Vagina (tissue), 2 donors: ENCODE data around the gene RGL1. TPM values are rescaled to one million over a fixed set of nuclear protein-coding genes. Genes with fewer than 3 reads are reported as not detected.
A peak's percentile ranks its signal among the peaks of the same experiment; 100 is the strongest.

ENCODE experiments used
- DNase-seq, 2 donors: peaks; one replicate each; pipeline ENCODE4 v3.0.0-alpha.2; 2017; ENCODE audit errors: extremely low spot score in 2 of 2
- H3K27ac ChIP-seq: fragments of 200-600 bp; sonication (generic); one replicate; pipeline ENCODE4 v1.5.1; 2019
- H3K27me3 ChIP-seq: fragments of 200-600 bp; sonication (generic); one replicate; pipeline ENCODE4 v1.5.1; 2019
- H3K36me3 ChIP-seq, 2 donors: fragments of 200-600 bp; sonication (generic); one replicate each; pipeline ENCODE4 v1.5.1; 2017 to 2019
- H3K4me1 ChIP-seq: fragments of 200-600 bp; sonication (generic); one replicate; pipeline ENCODE4 v1.5.1; 2019
- H3K4me3 ChIP-seq, 2 donors: fragments of 200-600 bp; sonication (generic); 1 replicate in 1 of 2; 2 replicates in 1 of 2; pipeline ENCODE4 v1.5.1; 2016 to 2019
- H3K9me3 ChIP-seq: fragments of 200-600 bp; sonication (generic); one replicate; pipeline ENCODE4 v1.5.1; 2019
- CTCF ChIP-seq, 3 experiments: fragments of 450-650 bp in 2 of 3; fragments of 200-600 bp in 1 of 3; sonication (generic) in 1 of 3; IDR thresholded peaks; one replicate each; pipeline ENCODE4 v1.5.1; 2017 to 2019; ENCODE audit warnings: antibody characterized with exemption in 3 of 3, mild to moderate bottlenecking in 2 of 3, moderate library complexity in 2 of 3
- POLR2A ChIP-seq, 2 donors: fragments of 450-650 bp; IDR thresholded peaks; one replicate each; pipeline ENCODE4 v1.6.1; 2017; ENCODE audit warnings: antibody characterized with exemption in 2 of 2, mild to moderate bottlenecking in 2 of 2, moderate library complexity in 2 of 2
- POLR2AphosphoS5 ChIP-seq, 2 donors: sonication (generic); formaldehyde crosslinking; IDR thresholded peaks; one replicate each; pipeline ENCODE4 v1.9.0; 2017; ENCODE audit warnings: antibody characterized with exemption in 2 of 2, mild to moderate bottlenecking in 2 of 2, low read depth in 1 of 2; ENCODE audit not compliant: insufficient read depth in 1 of 2
- intact Hi-C: fragments of 100-400 bp; cut with DNase I; formaldehyde crosslinking; loops from one replicate; pipeline ENCODE4 v1.15.1; 2023
- total RNA-seq: library from RNA; depleted of rRNA; stranded (reverse); fragments of >200 nt; gene quantifications from one replicate; pipeline ENCODE4 v1.2.3, GENCODE V29; 2016

The RGL1 gene
- total RNA-seq, 1 donor from 2014 or later: 23.1 TPM

DNA sequence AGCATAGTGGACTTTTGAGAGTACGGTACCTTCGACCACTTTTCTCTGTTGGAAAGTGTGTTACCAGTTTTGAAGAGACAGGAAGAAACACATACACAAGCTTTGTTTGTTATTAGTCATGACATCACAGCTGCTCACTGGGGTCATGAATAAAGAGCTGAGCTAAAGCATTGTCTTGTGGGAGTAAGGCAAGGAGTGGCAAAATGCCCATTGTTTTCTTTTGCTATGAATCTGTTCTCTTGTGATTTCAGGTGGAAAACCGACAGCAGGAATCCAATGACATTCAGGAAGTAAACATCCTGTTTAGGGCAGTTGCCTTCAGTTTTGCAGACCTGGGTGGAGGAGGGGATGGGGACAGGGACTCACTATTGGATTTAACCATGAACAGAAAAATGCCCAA lies 66.2 kb downstream of the RGL1 start:
- intact Hi-C loops: no loop called here
- no peak for DNase-seq
- Histone ChIP-seq H3K27me3 (no peaks in the 10 kb centered on the region), H3K4me3 (peak overlapping the region in 1 of 2 donors; percentile 6), H3K4me1 (peaks cover 40% of the 10 kb centered on the region), H3K27ac (peak overlapping the region; percentile 64), H3K36me3 (peaks cover 0 to 3% of the 10 kb centered on the region in 2 donors), H3K9me3 (no peaks in the 10 kb centered on the region)
- no peak for TF ChIP-seq CTCF (IDR thresholded peaks at IDR 0.05)
- peak in 1 of 2 donors; percentile 18 for TF ChIP-seq POLR2AphosphoS5 (IDR thresholded peaks at IDR 0.05; ENCODE audit: insufficient read depth in 1 of 2, low read depth in 1 of 2)

DNA sequence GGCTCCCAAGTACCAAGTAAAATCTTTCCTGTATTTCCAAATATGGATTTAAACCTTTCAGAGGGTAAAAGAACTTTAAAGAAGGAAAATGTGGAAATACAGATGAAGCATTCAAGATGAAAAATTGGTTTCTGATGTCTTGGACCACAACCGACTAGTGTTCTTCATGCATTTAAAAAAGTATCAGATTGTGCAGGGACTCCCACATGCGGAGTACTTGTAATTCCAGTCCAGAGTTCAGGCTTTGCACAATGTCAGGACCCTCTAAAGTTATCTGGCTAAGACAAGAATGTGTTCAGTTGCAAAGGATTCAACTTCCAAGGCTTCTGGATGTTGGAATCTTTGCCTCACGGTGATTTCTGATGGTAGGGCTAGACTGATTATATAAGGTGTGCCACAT lies 66.7 kb downstream of the RGL1 start:
- intact Hi-C loops: no loop called here

DNA sequence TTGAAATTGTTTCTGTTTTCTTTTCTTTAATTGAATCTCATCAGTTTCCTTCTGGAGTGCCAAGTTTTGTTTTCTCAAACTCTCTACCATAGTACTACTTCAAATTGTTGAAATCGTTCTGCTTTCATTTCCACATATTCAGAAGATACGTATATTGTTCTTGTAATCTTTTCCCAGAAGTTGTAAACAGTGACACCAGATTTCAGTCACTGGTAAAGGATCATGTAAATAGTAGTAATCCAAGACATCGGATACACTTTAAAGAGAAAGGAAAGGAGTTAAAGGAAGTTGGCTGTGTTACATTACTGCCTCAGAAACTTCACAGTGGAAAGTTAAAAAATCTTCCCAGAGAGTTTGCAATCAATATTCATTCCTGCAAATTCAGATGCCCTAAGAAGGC lies 67.5 kb downstream of the RGL1 start:
- no peaks in the 10 kb centered on the region for H3K27me3 ChIP-seq
- no peaks in the 10 kb centered on the region for H3K9me3 ChIP-seq
- peaks cover 51% of the 10 kb centered on the region for H3K4me1 ChIP-seq
- H3K27ac ChIP-seq: peak overlapping the region; percentile 64
- intact Hi-C loops: no loop called here
- DNase-seq: no peak
- peak overlapping the region in 1 of 2 donors; percentile 11 for H3K4me3 ChIP-seq
- TF ChIP-seq POLR2AphosphoS5 (IDR thresholded peaks at IDR 0.05; ENCODE audit: insufficient read depth in 1 of 2, low read depth in 1 of 2) (no peak), CTCF (IDR thresholded peaks at IDR 0.05) (no peak), POLR2A (IDR thresholded peaks at IDR 0.05) (no peak)
- no peaks in the 10 kb centered on the region for H3K36me3 ChIP-seq

More for the DNA sequence above, 66.7 kb downstream of the RGL1 start:
- H3K27ac ChIP-seq: peak overlapping the region; percentile 64
- H3K27me3 ChIP-seq: no peaks in the 10 kb centered on the region
- TF ChIP-seq CTCF (IDR thresholded peaks at IDR 0.05) (no peak), POLR2AphosphoS5 (IDR thresholded peaks at IDR 0.05; ENCODE audit: insufficient read depth in 1 of 2, low read depth in 1 of 2) (no peak), POLR2A (IDR thresholded peaks at IDR 0.05) (no peak)
- peaks cover 43% of the 10 kb centered on the region for H3K4me1 ChIP-seq
- H3K36me3 ChIP-seq: no peaks in the 10 kb centered on the region
- no peak overlapping the region for H3K4me3 ChIP-seq
- no peak for DNase-seq
- H3K9me3 ChIP-seq: no peaks in the 10 kb centered on the region

GRCh38 chr1:183873642-183874041 lies 68.7 kb downstream of the RGL1 start:
- H3K9me3 ChIP-seq: no peaks in the 10 kb centered on the region
- TF ChIP-seq POLR2AphosphoS5 (IDR thresholded peaks at IDR 0.05; ENCODE audit: insufficient read depth in 1 of 2, low read depth in 1 of 2) (no peak), CTCF (IDR thresholded peaks at IDR 0.05) (no peak), POLR2A (IDR thresholded peaks at IDR 0.05) (no peak)
- peak overlapping the region; percentile 59 for H3K27ac ChIP-seq
- intact Hi-C loops: no loop called here
- no peak overlapping the region for H3K4me3 ChIP-seq
- no peaks in the 10 kb centered on the region for H3K27me3 ChIP-seq
- DNase-seq: no peak
- no peaks in the 10 kb centered on the region for H3K36me3 ChIP-seq
- H3K4me1 ChIP-seq: peaks cover 57% of the 10 kb centered on the region

DNA sequence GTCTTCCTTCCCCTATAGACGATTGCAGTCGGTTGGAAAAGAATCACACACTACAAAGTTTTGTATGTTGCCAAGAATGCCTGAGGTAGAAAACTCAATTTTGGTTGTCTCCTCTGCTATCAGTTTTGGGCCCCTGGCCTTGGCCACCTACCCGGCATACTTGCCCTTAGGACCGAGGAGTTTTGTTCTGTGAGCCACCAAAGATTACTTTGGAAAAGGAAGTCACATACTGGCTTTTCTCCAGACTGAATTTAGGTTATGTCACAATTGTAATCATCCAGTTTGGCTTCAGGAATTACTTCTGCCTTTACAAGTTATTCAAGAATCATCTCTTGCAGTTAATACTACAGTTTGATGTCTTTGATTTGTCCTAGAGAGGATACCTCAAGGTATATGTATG lies 71.4 kb downstream of the RGL1 start:
- no peak overlapping the region for H3K4me3 ChIP-seq
- intact Hi-C loops: no loop called here
- DNase-seq: no peak
- H3K36me3 ChIP-seq: no peaks in the 10 kb centered on the region
- TF ChIP-seq CTCF (IDR thresholded peaks at IDR 0.05) (no peak), POLR2AphosphoS5 (IDR thresholded peaks at IDR 0.05; ENCODE audit: insufficient read depth in 1 of 2, low read depth in 1 of 2) (no peak), POLR2A (IDR thresholded peaks at IDR 0.05) (no peak)
- H3K9me3 ChIP-seq: no peaks in the 10 kb centered on the region
- H3K27me3 ChIP-seq: no peaks in the 10 kb centered on the region
- H3K4me1 ChIP-seq: peaks cover 44% of the 10 kb centered on the region
- H3K27ac ChIP-seq: peak overlapping the region; percentile 73
